Measurements from ENCODE around the gene CSNK1G2. TPM values are rescaled to one million over a fixed set of nuclear protein-coding genes. Genes with fewer than 3 reads are reported as not detected.
A peak's percentile ranks its signal among the peaks of the same experiment; 100 is the strongest.

CSNK1G2 gene
- total RNA-seq, 1 experiment from 2014 or later: 100.0 TPM

DNA sequence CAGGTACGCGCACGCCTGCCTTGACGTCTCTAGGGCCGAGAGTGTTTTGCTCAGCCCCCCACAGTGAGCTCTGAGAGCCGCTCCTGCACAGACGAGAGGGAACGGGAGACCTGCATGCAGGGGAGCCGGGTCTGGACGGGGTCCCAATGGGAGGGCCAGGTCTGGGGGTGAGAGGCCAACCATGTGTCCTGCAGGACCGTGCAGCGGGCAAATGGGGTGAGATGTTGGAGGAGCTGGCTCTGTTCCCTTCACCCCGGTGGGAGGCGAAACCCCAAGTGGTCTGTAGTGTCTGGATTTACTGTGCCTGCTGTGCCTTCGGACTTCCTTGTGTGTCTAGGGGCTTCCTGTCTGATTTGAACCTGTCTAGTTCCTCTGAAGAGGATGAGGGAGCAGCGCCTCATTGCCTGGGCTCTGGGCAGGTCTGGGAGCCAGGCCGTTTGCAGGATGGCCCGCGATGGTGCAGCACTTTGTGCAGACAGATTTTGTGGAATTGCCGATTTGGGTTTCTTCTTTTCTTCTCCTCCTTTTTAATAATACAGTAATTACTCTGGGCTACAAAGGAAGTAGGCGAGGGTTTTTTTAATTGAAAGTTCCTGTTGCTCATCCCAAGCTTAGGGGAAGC is 2.1 kb downstream of the CSNK1G2 start:
- H2AFZ ChIP-seq (ENCODE audit: low read length): no peak overlapping the region
- H3K79me2 ChIP-seq (ENCODE audit: insufficient read depth, low read length): peaks cover 39% of the 10 kb centered on the region; the same call in 1 of the 2 replicates
- no peaks in the 10 kb centered on the region for H3K27me3 ChIP-seq (ENCODE audit: insufficient read depth, low read length)
- no CpG with 5 or more reads among the region's 21 CpGs for whole genome bisulfite sequencing (ENCODE audit: extremely low coverage, insufficient read length, low lambda C conversion rate)
- no peak overlapping the region for H2BK120ac ChIP-seq (ENCODE audit: low read depth, low read length, poor library complexity, severe bottlenecking)
- H3K4ac ChIP-seq (ENCODE audit: low read depth, low read length): no peak overlapping the region
- no peak overlapping the region; the same call in 1 of the 2 replicates for H3K14ac ChIP-seq (ENCODE audit: insufficient read depth, low read length)
- H4K8ac ChIP-seq (replicated peaks; ENCODE audit: insufficient read length, low read depth, low read length): no peak overlapping the region
- no peak overlapping the region for H3K18ac ChIP-seq (ENCODE audit: insufficient read length, low read depth, low read length)
- no peak overlapping the region for H3K23ac ChIP-seq (ENCODE audit: insufficient read length, low read depth, low read length)
- H3T11ph ChIP-seq (ENCODE audit: low read length): no peak overlapping the region
- Mint-ChIP-seq H3K36me3 (ENCODE audit: insufficient read depth in 1 of 3, low read depth in 3 of 3) (peaks cover 0 to 2% (median 0%) of the 10 kb centered on the region in 3 experiments; a peak in 1 of 7 replicates), H3K27me3 (ENCODE audit: low read depth) (no peaks in the 10 kb centered on the region), H3K27ac (peak overlapping the region; percentile 52 to 89 (median 67); a peak in 6 of 7 replicates), H3K4me1 (peaks cover 17 to 25% of the 10 kb centered on the region in 2 experiments), H3K4me3 (peak overlapping the region; percentile 91 to 96), H3K9me3 (no peaks in the 10 kb centered on the region)
- no peak overlapping the region for H2AK5ac ChIP-seq (ENCODE audit: insufficient read length, low read length)
- no peak overlapping the region for H2BK20ac ChIP-seq (ENCODE audit: low read depth, low read length, poor library complexity, severe bottlenecking)
- H3K79me1 ChIP-seq (ENCODE audit: insufficient read depth, low read depth, low read length, poor library complexity, severe bottlenecking): peaks cover 9% of the 10 kb centered on the region
- no peak overlapping the region for H2BK12ac ChIP-seq (ENCODE audit: insufficient read length, low read depth, low read length)
- TF ChIP-seq, protein P1, sequence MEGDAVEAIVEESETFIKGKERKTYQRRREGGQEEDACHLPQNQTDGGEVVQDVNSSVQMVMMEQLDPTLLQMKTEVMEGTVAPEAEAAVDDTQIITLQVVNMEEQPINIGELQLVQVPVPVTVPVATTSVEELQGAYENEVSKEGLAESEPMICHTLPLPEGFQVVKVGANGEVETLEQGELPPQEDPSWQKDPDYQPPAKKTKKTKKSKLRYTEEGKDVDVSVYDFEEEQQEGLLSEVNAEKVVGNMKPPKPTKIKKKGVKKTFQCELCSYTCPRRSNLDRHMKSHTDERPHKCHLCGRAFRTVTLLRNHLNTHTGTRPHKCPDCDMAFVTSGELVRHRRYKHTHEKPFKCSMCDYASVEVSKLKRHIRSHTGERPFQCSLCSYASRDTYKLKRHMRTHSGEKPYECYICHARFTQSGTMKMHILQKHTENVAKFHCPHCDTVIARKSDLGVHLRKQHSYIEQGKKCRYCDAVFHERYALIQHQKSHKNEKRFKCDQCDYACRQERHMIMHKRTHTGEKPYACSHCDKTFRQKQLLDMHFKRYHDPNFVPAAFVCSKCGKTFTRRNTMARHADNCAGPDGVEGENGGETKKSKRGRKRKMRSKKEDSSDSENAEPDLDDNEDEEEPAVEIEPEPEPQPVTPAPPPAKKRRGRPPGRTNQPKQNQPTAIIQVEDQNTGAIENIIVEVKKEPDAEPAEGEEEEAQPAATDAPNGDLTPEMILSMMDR (conservative IDR thresholded peaks at IDR 0.05): no peak
- no peaks in the 10 kb centered on the region for H4K20me1 ChIP-seq (ENCODE audit: control insufficient read depth, insufficient read depth, insufficient read length)
- no peak overlapping the region for H2BK15ac ChIP-seq (ENCODE audit: low read depth, low read length)
- H2BK5ac ChIP-seq (ENCODE audit: insufficient read length, low read length): no peak overlapping the region
- no peak for DNase-seq
- no peak overlapping the region for H4K91ac ChIP-seq (ENCODE audit: insufficient read length, low read depth, low read length)
- H3K23me2 ChIP-seq (ENCODE audit: insufficient read length, low read depth, low read length, poor library complexity, severe bottlenecking): peaks cover 9% of the 10 kb centered on the region
- no peak overlapping the region for H4K5ac ChIP-seq (ENCODE audit: insufficient read length, low read depth, low read length)
- peak overlapping the region; percentile 80 for H3K4me2 ChIP-seq (ENCODE audit: insufficient read depth, insufficient read length, low read length)
- no peak overlapping the region for H3K27ac ChIP-seq (ENCODE audit: insufficient read length, low read depth, low read length)
- no peaks in the 10 kb centered on the region for H3K9me3 ChIP-seq (ENCODE audit: control insufficient read depth, low read depth, low read length)
- H3K4me1 ChIP-seq (ENCODE audit: insufficient read depth, low read length): no peaks in the 10 kb centered on the region; the same call in 1 of the 2 replicates
- no peak overlapping the region for H3K56ac ChIP-seq (ENCODE audit: insufficient read length, low read depth, low read length)
- H3K9ac ChIP-seq (ENCODE audit: extremely low read depth, insufficient read length, low read length): peak overlapping the region; percentile 28
